ENCODE measurements around the gene TNS1.

The TNS1 gene

DNA sequence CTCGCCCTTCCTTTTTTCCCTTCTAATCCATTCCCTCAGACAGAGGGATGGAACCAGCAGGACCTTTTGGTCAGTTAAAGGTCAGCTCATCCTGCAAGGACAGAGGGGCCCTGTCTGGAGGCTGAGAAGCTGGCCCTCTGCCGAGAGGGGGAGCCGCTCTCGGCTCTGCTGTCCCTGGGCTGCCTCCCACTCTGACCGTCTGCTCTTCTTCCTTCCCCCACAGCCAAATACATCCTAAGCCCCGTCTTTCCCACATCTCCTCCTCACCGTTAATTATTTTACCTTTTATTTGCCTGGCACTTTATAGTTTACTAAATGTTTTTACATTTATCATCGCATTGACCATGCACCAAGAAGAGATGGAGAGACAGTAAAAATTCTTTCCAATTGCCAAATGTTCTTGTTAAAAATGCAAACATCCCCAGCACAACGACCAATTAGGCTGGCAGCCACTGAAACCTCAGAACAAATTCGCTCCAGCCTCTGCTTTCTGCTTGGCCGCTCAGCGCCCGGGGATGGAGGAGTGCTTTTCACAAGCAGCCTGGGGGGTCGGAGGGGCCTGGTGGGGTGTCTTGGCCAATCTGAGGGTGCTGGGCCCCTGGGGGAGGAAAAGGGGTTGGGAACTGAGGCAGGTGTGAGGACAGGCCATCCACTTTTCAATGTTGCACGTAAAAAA lies 123.7 kb downstream of the TNS1 start:
- Histone ChIP-seq H3K9me3 (replicated peaks; ENCODE audit: insufficient read depth, low read length) (no peaks in the 10 kb centered on the region), H3K27ac (ENCODE audit: low read length) (no peak overlapping the region), H3K9ac (ENCODE audit: low read length) (no peak overlapping the region), H3K27me3 (replicated peaks; ENCODE audit: insufficient read depth, low read length) (no peaks in the 10 kb centered on the region; the same call in 1 of the 2 replicates), H3K4me3 (ENCODE audit: low read length) (no peak overlapping the region), H3K4me1 (ENCODE audit: low read length) (no peaks in the 10 kb centered on the region), H3K79me2 (ENCODE audit: low read length) (no peaks in the 10 kb centered on the region), H3F3A (ENCODE audit: insufficient read depth, low read length) (no peaks in the 10 kb centered on the region), H3K4me2 (ENCODE audit: low read depth, low read length) (no peak overlapping the region), H3K36me3 (replicated peaks; ENCODE audit: insufficient read depth, low read length) (no peaks in the 10 kb centered on the region), H4K20me1 (ENCODE audit: insufficient read depth, low read length) (no peaks in the 10 kb centered on the region), H3K9me2 (replicated peaks; ENCODE audit: insufficient read depth, low read length) (no peaks in the 10 kb centered on the region), H2AFZ (ENCODE audit: low read length) (no peak overlapping the region)
- DNase-seq: no peak
- TF ChIP-seq, protein P1, sequence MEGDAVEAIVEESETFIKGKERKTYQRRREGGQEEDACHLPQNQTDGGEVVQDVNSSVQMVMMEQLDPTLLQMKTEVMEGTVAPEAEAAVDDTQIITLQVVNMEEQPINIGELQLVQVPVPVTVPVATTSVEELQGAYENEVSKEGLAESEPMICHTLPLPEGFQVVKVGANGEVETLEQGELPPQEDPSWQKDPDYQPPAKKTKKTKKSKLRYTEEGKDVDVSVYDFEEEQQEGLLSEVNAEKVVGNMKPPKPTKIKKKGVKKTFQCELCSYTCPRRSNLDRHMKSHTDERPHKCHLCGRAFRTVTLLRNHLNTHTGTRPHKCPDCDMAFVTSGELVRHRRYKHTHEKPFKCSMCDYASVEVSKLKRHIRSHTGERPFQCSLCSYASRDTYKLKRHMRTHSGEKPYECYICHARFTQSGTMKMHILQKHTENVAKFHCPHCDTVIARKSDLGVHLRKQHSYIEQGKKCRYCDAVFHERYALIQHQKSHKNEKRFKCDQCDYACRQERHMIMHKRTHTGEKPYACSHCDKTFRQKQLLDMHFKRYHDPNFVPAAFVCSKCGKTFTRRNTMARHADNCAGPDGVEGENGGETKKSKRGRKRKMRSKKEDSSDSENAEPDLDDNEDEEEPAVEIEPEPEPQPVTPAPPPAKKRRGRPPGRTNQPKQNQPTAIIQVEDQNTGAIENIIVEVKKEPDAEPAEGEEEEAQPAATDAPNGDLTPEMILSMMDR (IDR thresholded peaks at IDR 0.05; ENCODE audit: low read length): no peak
- no peak for TF ChIP-seq EZH2 (optimal IDR thresholded peaks at IDR 0.05; ENCODE audit: low read depth, low read length)
- TF ChIP-seq EZH2phosphoT487 (IDR thresholded peaks at IDR 0.05; ENCODE audit: low read length): no peak

GRCh38 chr2:217877866-217878265 lies 124.9 kb downstream of the TNS1 start:
- Histone ChIP-seq H2AFZ (ENCODE audit: low read length) (no peak overlapping the region), H3K79me2 (ENCODE audit: low read length) (no peaks in the 10 kb centered on the region), H3K9ac (ENCODE audit: low read length) (no peak overlapping the region), H3K36me3 (replicated peaks; ENCODE audit: insufficient read depth, low read length) (no peaks in the 10 kb centered on the region), H3K27ac (ENCODE audit: low read length) (no peak overlapping the region), H3K9me3 (replicated peaks; ENCODE audit: insufficient read depth, low read length) (no peaks in the 10 kb centered on the region), H3K4me3 (ENCODE audit: low read length) (no peak overlapping the region), H3K9me2 (replicated peaks; ENCODE audit: insufficient read depth, low read length) (no peaks in the 10 kb centered on the region), H3F3A (ENCODE audit: insufficient read depth, low read length) (no peaks in the 10 kb centered on the region), H3K4me2 (ENCODE audit: low read depth, low read length) (no peak overlapping the region), H3K4me1 (ENCODE audit: low read length) (no peaks in the 10 kb centered on the region), H4K20me1 (ENCODE audit: insufficient read depth, low read length) (no peaks in the 10 kb centered on the region), H3K27me3 (replicated peaks; ENCODE audit: insufficient read depth, low read length) (no peaks in the 10 kb centered on the region; the same call in 1 of the 2 replicates)
- DNase-seq: no peak
- TF ChIP-seq EZH2 (optimal IDR thresholded peaks at IDR 0.05; ENCODE audit: low read depth, low read length) (no peak), EZH2phosphoT487 (IDR thresholded peaks at IDR 0.05; ENCODE audit: low read length) (no peak)
- TF ChIP-seq, protein P1 (IDR thresholded peaks at IDR 0.05; ENCODE audit: low read length): no peak

DNA sequence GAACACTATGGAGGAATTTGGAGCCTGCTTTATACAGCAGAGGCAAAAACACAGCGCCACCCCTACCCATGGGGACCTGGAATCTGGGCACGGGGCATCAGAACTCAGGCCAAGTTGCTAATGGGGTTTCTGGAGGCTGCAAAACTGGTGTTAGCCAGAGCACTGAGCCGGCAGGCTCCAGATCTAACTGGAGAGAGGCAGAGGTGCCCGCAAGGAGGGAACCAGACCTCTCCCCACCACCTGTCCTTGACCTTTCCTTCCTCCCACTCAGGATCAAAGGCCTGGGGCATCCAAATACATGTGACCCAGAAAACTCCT lies 126.6 kb downstream of the TNS1 start:
- Histone ChIP-seq H4K20me1 (ENCODE audit: insufficient read depth, low read length) (no peaks in the 10 kb centered on the region), H3K9ac (ENCODE audit: low read length) (no peak overlapping the region), H3K79me2 (ENCODE audit: low read length) (no peaks in the 10 kb centered on the region), H3K4me2 (ENCODE audit: low read depth, low read length) (no peak overlapping the region), H3K4me1 (ENCODE audit: low read length) (no peaks in the 10 kb centered on the region), H3F3A (ENCODE audit: insufficient read depth, low read length) (no peaks in the 10 kb centered on the region), H3K4me3 (ENCODE audit: low read length) (no peak overlapping the region), H3K27ac (ENCODE audit: low read length) (no peak overlapping the region), H3K9me3 (replicated peaks; ENCODE audit: insufficient read depth, low read length) (no peaks in the 10 kb centered on the region), H3K9me2 (replicated peaks; ENCODE audit: insufficient read depth, low read length) (no peaks in the 10 kb centered on the region), H3K27me3 (replicated peaks; ENCODE audit: insufficient read depth, low read length) (no peaks in the 10 kb centered on the region; the same call in 1 of the 2 replicates), H2AFZ (ENCODE audit: low read length) (no peak overlapping the region), H3K36me3 (replicated peaks; ENCODE audit: insufficient read depth, low read length) (no peaks in the 10 kb centered on the region)
- no peak for TF ChIP-seq EZH2phosphoT487 (IDR thresholded peaks at IDR 0.05; ENCODE audit: low read length)
- TF ChIP-seq, protein P1 (IDR thresholded peaks at IDR 0.05; ENCODE audit: low read length): no peak
- TF ChIP-seq EZH2 (optimal IDR thresholded peaks at IDR 0.05; ENCODE audit: low read depth, low read length): no peak
- DNase-seq: no peak

Measured in MM.1S (cell line).